ENCODE measurements around the gene MYMX. TPM values are rescaled to one million over a fixed set of nuclear protein-coding genes. Genes with fewer than 3 reads are reported as not detected.
A peak's percentile ranks its signal among the peaks of the same experiment; 100 is the strongest.

Gene MYMX
- total RNA-seq, 1 donor from 2014 or later, result not detected

- DNase-seq (ENCODE audit: low read depth), result no peak
- no peak for TF ChIP-seq CTCF (IDR thresholded peaks at IDR 0.05; ENCODE audit: insufficient read depth, low read length, poor library complexity, severe bottlenecking)
- Histone ChIP-seq H3K4me3 (ENCODE audit: low read depth, low read length) (peak overlapping the region; percentile 70), H3K36me3 (ENCODE audit: control insufficient read depth, insufficient read depth, low read length) (no peaks in the 10 kb centered on the region), H3K27me3 (ENCODE audit: control insufficient read depth, insufficient read depth, low read length) (peaks cover 5% of the 10 kb centered on the region)
Observed at GRCh38 chr6:44263354-44264100, 46.8 kb downstream of the MYMX start.

DNA sequence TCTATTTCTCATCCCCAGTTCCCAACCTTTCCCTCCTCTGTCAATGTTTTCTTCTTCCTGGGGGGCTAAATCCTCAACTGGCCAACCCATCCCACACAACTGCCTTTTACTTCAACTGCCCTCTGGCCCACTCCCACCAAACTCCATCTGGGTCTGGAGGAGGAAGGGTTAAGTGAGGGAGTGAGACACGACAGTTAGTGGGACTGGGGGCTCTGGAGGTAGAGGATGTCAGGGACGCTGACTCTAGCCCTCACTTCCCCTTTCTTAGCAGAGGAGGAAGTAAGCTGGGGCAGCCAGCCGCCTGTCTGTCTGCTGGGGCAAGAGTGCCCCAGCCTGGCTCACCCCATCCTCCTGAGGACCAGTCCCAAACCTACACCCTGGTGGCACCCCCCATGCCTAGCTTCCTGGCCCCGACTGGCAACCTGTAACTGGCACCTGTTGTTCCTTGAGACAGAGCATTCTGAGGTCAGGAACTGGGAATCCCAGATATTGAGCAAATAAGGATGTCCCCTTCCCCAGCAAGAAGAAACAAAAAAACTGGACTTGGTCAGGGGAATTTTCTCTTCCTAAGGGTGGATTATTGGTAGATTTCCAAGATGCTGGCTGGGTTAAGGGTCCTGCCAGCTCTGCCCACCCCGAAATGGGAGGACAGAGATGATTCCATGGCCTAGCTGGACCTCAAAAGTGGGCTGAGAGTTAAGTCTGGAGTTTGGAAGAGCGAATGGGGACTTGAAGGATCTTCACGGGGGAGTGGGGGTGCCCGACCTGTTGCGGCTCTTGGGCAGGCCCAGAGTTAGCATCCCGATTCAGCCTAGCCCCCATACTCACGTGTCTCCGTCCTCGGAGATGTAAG is 47.7 kb downstream of the MYMX start:
- no peak for DNase-seq (ENCODE audit: low read depth)
- TF ChIP-seq CTCF (IDR thresholded peaks at IDR 0.05; ENCODE audit: insufficient read depth, low read length, poor library complexity, severe bottlenecking), result no peak
- Histone ChIP-seq H3K4me3 (ENCODE audit: low read depth, low read length) (peak overlapping the region; percentile 70), H3K36me3 (ENCODE audit: control insufficient read depth, insufficient read depth, low read length) (no peaks in the 10 kb centered on the region), H3K27me3 (ENCODE audit: control insufficient read depth, insufficient read depth, low read length) (peaks cover 14% of the 10 kb centered on the region)

DNA sequence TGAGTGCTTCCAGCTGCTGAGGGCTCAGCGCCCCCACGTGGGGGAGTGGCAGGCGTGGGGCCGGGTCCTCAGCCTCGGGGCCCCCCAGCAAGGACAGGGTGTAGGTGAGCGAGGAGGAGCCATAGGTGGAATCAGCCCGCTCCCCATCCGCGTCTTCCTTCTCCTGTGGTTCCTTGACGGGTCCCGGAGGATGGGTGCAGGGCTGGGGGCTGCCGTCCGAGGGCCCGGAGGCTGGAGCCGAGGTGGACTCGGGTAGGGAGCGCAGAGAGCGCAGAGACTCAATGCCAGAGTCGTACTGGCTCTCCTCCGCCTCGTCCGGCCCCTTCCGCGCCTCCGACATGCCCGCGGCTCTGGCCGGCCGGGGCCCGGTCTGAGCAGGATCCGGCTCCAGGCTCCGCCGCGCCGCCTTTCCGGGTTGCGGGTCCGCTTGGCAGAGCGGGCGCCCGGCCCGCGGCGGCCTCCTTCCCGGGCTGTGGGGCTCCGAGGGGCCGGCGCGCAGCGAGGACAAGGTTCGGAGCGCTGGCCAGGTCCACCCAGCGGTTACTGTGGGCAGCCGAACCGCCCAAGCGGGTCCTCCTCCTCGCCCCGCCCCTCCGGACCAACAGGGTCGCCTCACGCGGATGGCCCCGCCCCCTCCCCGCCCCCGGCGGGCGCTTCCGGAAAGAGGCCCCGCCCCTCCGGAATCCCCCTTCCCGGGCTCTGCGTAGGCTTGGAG is 48.4 kb downstream of the MYMX start, which contains the start of gene NFKBIE:
Gene NFKBIE, minus strand, starts transcription at position 545 of the 715 bp plus-strand sequence. Its CDS starts 205 bp downstream, at position 340.
- Histone ChIP-seq H3K4me3 (ENCODE audit: low read depth, low read length) (peak within 1 kb of the TSS; percentile 70), H3K36me3 (ENCODE audit: control insufficient read depth, insufficient read depth, low read length) (no peaks in the 10 kb centered on the region), H3K27me3 (ENCODE audit: control insufficient read depth, insufficient read depth, low read length) (peaks cover 21% of the 10 kb centered on the region)
- TF ChIP-seq CTCF (IDR thresholded peaks at IDR 0.05; ENCODE audit: insufficient read depth, low read length, poor library complexity, severe bottlenecking), result peak; percentile 31
- peak; percentile 74 for DNase-seq (ENCODE audit: low read depth)

GRCh38 chr6:44265722-44266233 is 49.1 kb downstream of the MYMX start:
- no peak for DNase-seq (ENCODE audit: low read depth)
- no peak for TF ChIP-seq CTCF (IDR thresholded peaks at IDR 0.05; ENCODE audit: insufficient read depth, low read length, poor library complexity, severe bottlenecking)
- Histone ChIP-seq H3K4me3 (ENCODE audit: low read depth, low read length) (no peak overlapping the region), H3K27me3 (ENCODE audit: control insufficient read depth, insufficient read depth, low read length) (peaks cover 23% of the 10 kb centered on the region), H3K36me3 (ENCODE audit: control insufficient read depth, insufficient read depth, low read length) (no peaks in the 10 kb centered on the region)

- Histone ChIP-seq H3K36me3 (ENCODE audit: control insufficient read depth, insufficient read depth, low read length) (no peaks in the 10 kb centered on the region), H3K27me3 (ENCODE audit: control insufficient read depth, insufficient read depth, low read length) (peaks cover 28% of the 10 kb centered on the region), H3K4me3 (ENCODE audit: low read depth, low read length) (no peak overlapping the region)
- DNase-seq (ENCODE audit: low read depth), result no peak
- TF ChIP-seq CTCF (IDR thresholded peaks at IDR 0.05; ENCODE audit: insufficient read depth, low read length, poor library complexity, severe bottlenecking), result no peak
Observed at GRCh38 chr6:44266347-44266746, 49.6 kb downstream of the MYMX start.
